H1 (cell line): ENCODE measurements around the gene SLC38A10. TPM values are rescaled to one million over a fixed set of nuclear protein-coding genes. Genes with fewer than 3 reads are reported as not detected.

Experiments used
- CTCF ChIA-PET: fragments of 300-600 bp; sonication (Branson Sonifier 250); formaldehyde crosslinking; loops from one replicate; lab custom pipeline; 2021; ENCODE audit not compliant: partially characterized antibody; lab: Charles Lee
- POLR2A ChIA-PET: fragments of 300-600 bp; sonication (Branson Sonifier 250); formaldehyde crosslinking; loops from one replicate; lab custom pipeline; 2021; ENCODE audit warnings: inconsistent platforms; ENCODE audit not compliant: partially characterized antibody; lab: Charles Lee
- DNase-seq, 2 experiments: peaks; one replicate each; pipeline versions ENCODE4 v3.0.0 to v3.0.0-alpha.2; 2010 to 2022; ENCODE audit warnings: low spot score in 2 of 2, low read depth in 1 of 2, mixed read lengths in 1 of 2
- FAIRE-seq: peaks from 2 replicates; lab custom pipeline; 2011; peaks lifted over from hg19 to GRCh38; lab: Jason Lieb, UNC
- H2AFZ ChIP-seq: 2 replicates; pipeline ENCODE4 v1.8.1; 2012; ENCODE audit warnings: low read length, inconsistent platforms
- H2AK5ac ChIP-seq: 2 replicates; pipeline ENCODE4 v1.6.1; 2013; ENCODE audit warnings: low read depth, low read length
- H2BK120ac ChIP-seq: replicated peaks from 2 replicates; pipeline ENCODE3; 2013; ENCODE audit warnings: low read depth, low read length, inconsistent platforms
- H2BK12ac ChIP-seq: 2 replicates; pipeline ENCODE4 v1.6.1; 2013; ENCODE audit warnings: low read depth, low read length
- H2BK15ac ChIP-seq: 2 replicates; pipeline ENCODE4 v1.6.1; 2013; ENCODE audit warnings: low read length
- H2BK20ac ChIP-seq: 2 replicates; pipeline ENCODE4 v1.6.1; 2013; ENCODE audit warnings: low read length
- H2BK5ac ChIP-seq: 2 replicates; pipeline ENCODE4 v1.6.1; 2013; ENCODE audit warnings: low read depth, low read length
- H3K14ac ChIP-seq: 2 replicates; pipeline ENCODE4 v1.6.1; 2013; ENCODE audit warnings: inconsistent platforms; ENCODE audit not compliant: insufficient read length
- H3K18ac ChIP-seq: 2 replicates; pipeline ENCODE4 v1.6.1; 2013; ENCODE audit warnings: low read length; ENCODE audit errors: extremely low read depth
- H3K23ac ChIP-seq: 2 replicates; pipeline ENCODE4 v1.6.1; 2013; ENCODE audit warnings: inconsistent platforms; ENCODE audit not compliant: insufficient read length
- H3K23me2 ChIP-seq: 2 replicates; pipeline ENCODE4 v1.6.1; 2013; ENCODE audit warnings: low read depth, low read length
- H3K27ac ChIP-seq: 2 replicates; pipeline ENCODE4 v1.6.1; 2011; ENCODE audit warnings: low read depth, low read length, inconsistent platforms
- H3K27me3 ChIP-seq, 4 experiments: replicated peaks in 1 of 4; 1 replicate in 1 of 4; 2 replicates in 3 of 4; pipeline versions ENCODE4 v1.6.1 to v1.8.1; 2011 to 2013; ENCODE audit warnings: low read length in 3 of 4, mild to moderate bottlenecking in 3 of 4, inconsistent platforms in 2 of 4, mixed read lengths in 2 of 4, moderate library complexity in 1 of 4; ENCODE audit not compliant: control insufficient read depth in 3 of 4, insufficient read depth in 3 of 4; ENCODE audit errors: extremely low read depth in 1 of 4
- H3K36me3 ChIP-seq, 4 experiments: 2 replicates each; pipeline versions ENCODE4 v1.6.1 to v1.8.1; 2011 to 2013; ENCODE audit warnings: mild to moderate bottlenecking in 4 of 4, low read length in 3 of 4, moderate library complexity in 2 of 4, control low read depth in 1 of 4, inconsistent platforms in 1 of 4; ENCODE audit not compliant: insufficient read depth in 4 of 4, control insufficient read depth in 2 of 4
- H3K4ac ChIP-seq: replicated peaks from 2 replicates; pipeline ENCODE3; 2013; ENCODE audit warnings: low read length, low read depth, mixed read lengths, inconsistent platforms; ENCODE audit not compliant: insufficient read length
- H3K4me1 ChIP-seq, 4 experiments: replicated peaks in 1 of 4; 1 replicate in 1 of 4; 2 replicates in 3 of 4; pipeline versions ENCODE4 v1.6.1 to v1.8.1; 2011 to 2013; ENCODE audit warnings: low read length in 3 of 4, inconsistent platforms in 2 of 4, mixed read lengths in 1 of 4; ENCODE audit not compliant: insufficient read depth in 4 of 4, control insufficient read depth in 3 of 4
- H3K4me2 ChIP-seq, 2 experiments: 2 replicates each; pipeline versions ENCODE4 v1.6.1 to v1.8.1; 2011 to 2013; ENCODE audit warnings: low read depth in 2 of 2, low read length in 2 of 2, control low read depth in 1 of 2, inconsistent platforms in 1 of 2, mild to moderate bottlenecking in 1 of 2; ENCODE audit not compliant: insufficient read depth in 1 of 2
- H3K4me3 ChIP-seq, 4 experiments: fragments of 200-600, 300-600 bp in 1 of 4; sonication (generic), shearing (Covaris generic), sonication (Bioruptor Twin) in 1 of 4; 2 replicates each; pipeline versions ENCODE4 v1.5.1 to v1.8.1; 2011 to 2016; ENCODE audit warnings: low read length in 4 of 4, low read depth in 3 of 4, control low read depth in 2 of 4, inconsistent platforms in 2 of 4, mild to moderate bottlenecking in 2 of 4, mixed read lengths in 1 of 4, moderate library complexity in 1 of 4; ENCODE audit not compliant: insufficient read depth in 2 of 4; ENCODE audit errors: extremely low read depth in 1 of 4
- H3K56ac ChIP-seq: replicated peaks from 2 replicates; pipeline ENCODE3; 2013; ENCODE audit warnings: low read depth, mild to moderate bottlenecking, mixed read lengths, low read length, inconsistent platforms; ENCODE audit not compliant: insufficient read length
- H3K79me1 ChIP-seq: 2 replicates; pipeline ENCODE4 v1.6.1; 2013; ENCODE audit warnings: low read depth, low read length, control low read depth
- H3K79me2 ChIP-seq, 2 experiments: 2 replicates each; pipeline versions ENCODE4 v1.6.1 to v1.8.1; 2012 to 2013; ENCODE audit warnings: low read length in 2 of 2, mild to moderate bottlenecking in 2 of 2, inconsistent platforms in 1 of 2; ENCODE audit not compliant: insufficient read depth in 2 of 2, control insufficient read depth in 1 of 2
- H3K9ac ChIP-seq, 4 experiments: replicated peaks in 1 of 4; 1 replicate in 1 of 4; 2 replicates in 3 of 4; pipeline versions ENCODE4 v1.6.1 to v1.8.1; 2011 to 2013; ENCODE audit warnings: low read depth in 3 of 4, low read length in 3 of 4, control low read depth in 2 of 4, mild to moderate bottlenecking in 2 of 4, moderate library complexity in 2 of 4, inconsistent platforms in 1 of 4; ENCODE audit errors: extremely low read depth in 1 of 4
- H3K9me3 ChIP-seq, 2 experiments: 2 replicates each; pipeline versions ENCODE4 v1.6.1 to v1.8.1; 2012 to 2013; ENCODE audit warnings: mild to moderate bottlenecking in 2 of 2, moderate library complexity in 2 of 2, control low read depth in 1 of 2, inconsistent platforms in 1 of 2, low read depth in 1 of 2, low read length in 1 of 2, mixed read lengths in 1 of 2; ENCODE audit not compliant: insufficient read depth in 2 of 2
- H4K20me1 ChIP-seq, 2 experiments: replicated peaks in 1 of 2; 2 replicates each; pipeline versions ENCODE3 to v1.8.1; 2011 to 2013; ENCODE audit warnings: inconsistent platforms in 2 of 2, low read length in 2 of 2, mild to moderate bottlenecking in 1 of 2; ENCODE audit not compliant: insufficient read depth in 2 of 2, control insufficient read depth in 1 of 2
- H4K5ac ChIP-seq: 2 replicates; pipeline ENCODE4 v1.6.1; 2013; ENCODE audit warnings: low read length, low read depth, mixed read lengths, inconsistent platforms; ENCODE audit not compliant: insufficient read length
- H4K8ac ChIP-seq: 2 replicates; pipeline ENCODE4 v1.8.0; 2013; ENCODE audit warnings: mild to moderate bottlenecking, moderate library complexity, low read length, inconsistent platforms; ENCODE audit not compliant: insufficient read depth; ENCODE audit errors: extremely low read depth
- H4K91ac ChIP-seq: replicated peaks from 2 replicates; pipeline ENCODE3; 2013; ENCODE audit warnings: low read length, mixed read lengths, inconsistent platforms; ENCODE audit not compliant: insufficient read length
- NANOG ChIP-seq: IDR thresholded peaks from 2 replicates; pipeline ENCODE4 v1.6.1; 2011; ENCODE audit warnings: low read length, low read depth, mild to moderate bottlenecking, inconsistent platforms; ENCODE audit not compliant: insufficient read depth, poor library complexity, severe bottlenecking
- RAD21 ChIP-seq, 2 experiments: IDR thresholded peaks in 1 of 2; conservative IDR thresholded peaks in 1 of 2; 2 replicates each; pipeline ENCODE4 v1.6.1; 2011; ENCODE audit warnings: low read depth in 2 of 2, low read length in 2 of 2, improper control_type of control experiment in 1 of 2, inconsistent platforms in 1 of 2, mild to moderate bottlenecking in 1 of 2, moderate library complexity in 1 of 2
- RNF2 ChIP-seq: fragments of 200-900, 300-1000 bp; sonication (generic); IDR thresholded peaks from 2 replicates; pipeline ENCODE4 v1.7.1; 2016; ENCODE audit warnings: borderline replicate concordance, low read depth, mild to moderate bottlenecking, antibody characterized with exemption, low read length; ENCODE audit not compliant: poor library complexity, severe bottlenecking; ENCODE audit errors: missing control alignments
- TBP ChIP-seq: IDR thresholded peaks from 2 replicates; pipeline ENCODE4 v1.6.1; 2011; ENCODE audit warnings: low read depth, low read length, improper control_type of control experiment
- WGBS, 2 experiments: shearing (Covaris generic) in 1 of 2; methylation state at CpG; one replicate each; pipeline versions ENCODE4 v1.1.6 to v1.1.7; 2013 to 2015; ENCODE audit warnings: low lambda C conversion rate in 2 of 2, mixed read lengths in 2 of 2, inconsistent platforms in 1 of 2, low coverage in 1 of 2, missing lambda C conversion rate in 1 of 2; ENCODE audit not compliant: insufficient replicate concordance in 2 of 2, insufficient coverage in 1 of 2, insufficient read length in 1 of 2; ENCODE audit errors: extremely low coverage in 1 of 2, missing lambda C conversion rate in 1 of 2; 5-methylcytosine and 5-hydroxymethylcytosine counted together
- polyA plus RNA-seq, 7 experiments: library from polyadenylated mRNA; depleted of rRNA in 3 of 7; stranded (reverse) in 5 of 7; unstranded in 2 of 7; fragments of >200 nt in 5 of 7; fragments of 200-250 nt in 2 of 7; gene quantifications; 1 replicate in 5 of 7; 2 replicates in 1 of 7; 4 replicates in 1 of 7; pipeline versions ENCODE4 v1.2.1 to v1.2.3, GENCODE V29; 2011 to 2013; ENCODE audit warnings: missing spikeins in 2 of 7, mixed read lengths in 2 of 7
- total RNA-seq: library from RNA; stranded (reverse); fragmentation: NEBNext Ultra II Directional; extraction: Animal tissue kit (Norgen Biotek cat#: 25700); gene quantifications from 2 replicates; pipeline ENCODE4 v1.2.1, GENCODE V29; 2021

SLC38A10 gene
- total and polyA plus RNA-seq, 2 of the 8 experiments (the other 6 are each of a cell fraction or from before 2014, with no cell fraction given): 26.4 to 41.0 TPM

GRCh38 chr17:81324177-81324850, 29.2 kb upstream of the SLC38A10 start:
- Histone ChIP-seq H2BK5ac (no peak overlapping the region), H2AFZ (no peak overlapping the region), H4K20me1 (peaks cover 0 to 2% of the 10 kb centered on the region in 2 experiments), H3K4me1 (peaks cover 4 to 12% (median 10%) of the 10 kb centered on the region in 4 experiments), H3K79me2 (no peaks in the 10 kb centered on the region), H3K27me3 (peaks cover 0 to 2% (median 0%) of the 10 kb centered on the region in 4 experiments; a peak in 1 of 7 replicates), H3K23ac (no peak overlapping the region), H3K4me2 (no peak overlapping the region), H4K8ac (no peak overlapping the region; the same call in 1 of the 2 replicates), H2BK120ac (no peak overlapping the region), H2AK5ac (no peak overlapping the region), H2BK12ac (no peak overlapping the region), H3K23me2 (no peaks in the 10 kb centered on the region), H3K4ac (no peak overlapping the region), H3K56ac (no peak overlapping the region), H3K9me3 (no peaks in the 10 kb centered on the region), H3K4me3 (no peak overlapping the region), H3K79me1 (no peaks in the 10 kb centered on the region), H3K27ac (no peak overlapping the region), H4K5ac (no peak overlapping the region), H2BK20ac (no peak overlapping the region), H3K18ac (no peak overlapping the region), H3K9ac (no peak overlapping the region), H4K91ac (no peak overlapping the region), H3K14ac (no peak overlapping the region), H2BK15ac (no peak overlapping the region), H3K36me3 (no peaks in the 10 kb centered on the region)
- POLR2A ChIA-PET: interaction anchor here (0.7 kb wide), 1 partner anchor 9 kb away, joined by 3 read pairs; no protein-coding TSS in a partner anchor
- DNase-seq (no peak), FAIRE-seq (no peak)
- CTCF ChIA-PET: interaction anchor here (0.6 to 7.2 kb wide), 6 partner anchors 14 to 70 kb away, joined by 3 to 80 read pairs (median 4); no protein-coding TSS in a partner anchor
- 91% methylated on average over 17 of the region's 17 CpGs; no CpG with 5 or more reads in 1 of the 2 experiments for WGBS, 2 experiments
- TF ChIP-seq NANOG: no peak
- TF ChIP-seq RNF2: no peak
- no peak for TF ChIP-seq TBP
- TF ChIP-seq RAD21 (IDR thresholded peaks at IDR 0.05 in 1 of 2, conservative IDR thresholded peaks at IDR 0.05 in 1 of 2; ENCODE audit: low read depth in 2 of 2, low read length in 2 of 2): no peak
